ACHN (cell line): ENCODE data around the gene TMEM253.

Source experiments
- DNase-seq: peaks from one replicate; pipeline ENCODE4 v3.0.0-alpha.2; 2015
- in situ Hi-C: cut with HindIII; loops from 2 replicates; pipeline ENCODE4 v1.10.0; 2017; ENCODE audit warnings: low sequenced_read_pairs, low pct_ligation_motif_present, low pct_unique_long_range_greater_than_20kb

TMEM253 gene

DNA sequence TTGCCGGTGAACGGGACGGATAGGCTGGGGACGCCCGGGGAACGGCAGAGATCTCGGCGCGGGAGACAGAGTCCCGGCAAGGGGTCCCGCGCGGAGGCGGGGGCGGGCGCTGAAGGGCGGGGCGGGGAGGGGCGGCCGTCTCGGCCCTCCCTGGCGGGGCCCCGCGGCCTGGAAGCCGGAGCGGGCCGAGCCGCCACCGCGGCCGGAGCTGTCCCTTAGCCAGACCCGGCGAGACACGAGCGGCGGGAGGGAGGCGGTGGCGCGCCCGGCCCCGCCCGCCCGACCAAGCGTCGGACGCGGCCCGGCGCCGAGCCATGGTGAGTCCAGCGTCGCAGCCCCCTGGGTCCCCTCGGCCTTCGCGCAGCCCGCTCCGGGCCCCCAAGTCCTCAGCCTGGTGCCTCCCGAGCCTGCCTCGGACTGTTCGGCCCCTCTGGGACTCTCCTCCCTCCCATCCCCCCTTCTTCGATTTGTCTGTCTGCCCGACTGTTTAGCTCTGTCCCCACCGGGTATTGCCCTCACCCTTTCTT, 30.7 kb upstream of the TMEM253 start, which contains the start of gene ARHGEF40:
Gene ARHGEF40 (plus strand): TSS at position 222 of the 527 bp plus-strand sequence. CDS start 93 bp downstream, at position 315.
- in situ Hi-C loops, result no loop called here
- peak; percentile 35 for DNase-seq

DNA sequence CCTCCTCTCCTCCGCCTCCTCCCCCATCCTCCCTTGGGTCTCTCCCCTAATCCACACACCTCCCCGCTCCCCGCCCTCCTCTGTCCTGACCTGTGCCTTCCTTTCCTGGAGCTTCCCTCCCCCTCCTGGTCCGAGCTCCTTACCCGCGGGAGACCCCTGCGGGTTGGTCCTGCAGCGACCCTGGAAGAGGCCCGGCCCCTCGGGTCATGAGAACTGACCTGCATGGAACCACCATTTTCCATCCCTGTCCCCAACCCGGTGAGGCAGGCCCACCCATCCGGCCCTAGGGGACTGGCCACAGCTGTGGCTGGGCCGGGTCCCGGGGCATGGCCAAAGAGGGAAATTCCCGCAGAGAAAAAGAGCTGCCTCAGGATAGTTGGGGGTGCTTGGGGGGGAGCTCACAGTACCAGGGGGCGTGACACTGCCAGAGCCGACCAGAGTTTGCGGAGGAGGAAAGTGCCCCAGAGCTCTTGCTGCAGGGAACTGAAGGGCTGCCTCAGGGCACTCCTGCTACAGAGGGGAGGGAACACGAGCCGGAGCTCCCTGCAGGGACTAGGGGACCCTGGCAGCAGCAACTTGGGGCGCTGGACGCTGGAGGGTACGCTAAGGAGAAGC, 30.1 kb upstream of the TMEM253 start:
- in situ Hi-C loops, result no loop called here
- peak; percentile 37 for DNase-seq

DNA sequence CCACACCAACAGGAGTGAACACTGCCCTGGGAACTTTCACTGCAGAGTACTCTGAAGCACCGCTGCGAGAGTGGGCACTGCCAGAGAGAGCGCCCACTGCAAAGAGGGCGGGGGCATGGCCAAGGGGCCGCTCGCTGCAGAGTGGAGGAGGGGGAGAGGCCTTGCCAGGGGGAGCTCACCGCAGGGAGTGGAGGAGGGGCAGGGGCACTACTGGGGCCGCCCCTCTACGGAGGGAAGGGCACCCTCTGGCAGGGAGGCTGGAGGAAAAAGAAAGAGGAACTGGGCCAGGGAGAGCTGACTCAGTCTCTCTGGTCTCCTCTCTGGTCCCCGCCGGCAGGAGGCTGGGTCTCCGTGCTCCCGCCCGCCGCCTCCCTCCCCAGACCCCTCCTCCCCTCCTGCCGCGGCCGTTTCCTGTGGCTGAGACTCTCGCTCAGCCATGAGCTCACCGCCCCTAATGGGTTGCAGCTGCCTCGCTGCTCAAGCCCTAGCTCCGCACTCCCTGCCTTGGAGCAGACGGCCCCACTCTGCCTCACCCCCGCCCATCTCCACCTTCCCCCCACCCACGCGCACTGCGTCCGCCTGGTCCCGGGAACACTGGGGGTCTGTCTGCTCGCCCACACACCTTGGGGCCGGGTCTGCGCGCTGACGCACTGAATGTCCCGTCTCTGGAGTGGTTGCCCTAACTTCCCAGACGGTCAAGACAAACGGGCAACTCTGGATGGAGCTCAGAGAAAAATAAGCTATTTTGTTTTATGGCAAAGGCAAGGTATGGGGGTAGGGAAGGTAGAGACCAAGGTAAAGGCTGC, 29.4 kb upstream of the TMEM253 start:
- peak; percentile 85 for DNase-seq
- in situ Hi-C loops, result no loop called here

DNA sequence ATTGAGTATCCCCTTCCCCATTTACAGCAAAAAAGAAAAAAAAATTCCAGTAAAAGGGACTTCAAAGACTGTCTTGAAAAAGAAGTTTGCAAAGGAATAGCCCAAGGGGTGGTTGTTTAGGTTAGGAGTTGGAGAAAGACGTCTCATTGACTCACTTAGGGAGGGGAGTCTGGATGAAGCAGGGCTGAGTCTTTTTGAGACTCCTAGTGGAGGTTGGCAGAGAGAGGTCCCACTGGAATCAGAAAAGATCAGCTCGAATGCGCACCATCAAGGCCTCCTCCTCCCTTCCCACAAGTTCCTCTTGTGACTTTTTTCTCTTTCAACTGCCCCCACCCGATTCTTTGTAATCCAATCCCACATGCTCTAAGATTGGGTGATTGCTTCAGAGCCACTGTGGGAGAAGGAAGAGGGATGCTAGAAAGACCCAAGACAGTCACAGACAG, 28.8 kb upstream of the TMEM253 start:
- in situ Hi-C loops, result no loop called here
- no peak for DNase-seq

DNA sequence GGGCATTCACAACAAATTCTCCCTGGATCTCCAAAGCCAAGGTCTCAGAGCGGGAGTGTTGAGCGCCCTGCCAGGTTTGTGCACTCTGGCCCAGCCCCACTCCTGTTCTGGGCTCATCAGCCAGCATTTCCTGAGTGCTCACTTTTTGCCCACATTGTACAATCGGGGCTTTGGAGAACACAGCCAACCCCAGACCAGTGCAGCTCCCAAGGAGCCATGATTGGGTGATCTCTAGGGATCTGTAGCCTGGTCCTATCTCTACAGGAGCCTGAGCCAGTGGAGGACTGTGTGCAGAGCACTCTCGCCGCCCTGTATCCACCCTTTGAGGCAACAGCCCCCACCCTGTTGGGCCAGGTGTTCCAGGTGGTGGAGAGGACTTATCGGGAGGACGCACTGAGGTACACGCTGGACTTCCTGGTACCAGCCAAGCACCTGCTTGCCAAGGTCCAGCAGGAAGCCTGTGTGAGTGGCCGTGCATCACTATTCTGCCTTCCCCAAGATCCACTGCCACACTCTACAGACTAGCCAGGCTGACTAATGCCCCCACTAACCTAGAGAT, 28.0 kb upstream of the TMEM253 start:
- in situ Hi-C loops, result no loop called here
- no peak for DNase-seq

DNA sequence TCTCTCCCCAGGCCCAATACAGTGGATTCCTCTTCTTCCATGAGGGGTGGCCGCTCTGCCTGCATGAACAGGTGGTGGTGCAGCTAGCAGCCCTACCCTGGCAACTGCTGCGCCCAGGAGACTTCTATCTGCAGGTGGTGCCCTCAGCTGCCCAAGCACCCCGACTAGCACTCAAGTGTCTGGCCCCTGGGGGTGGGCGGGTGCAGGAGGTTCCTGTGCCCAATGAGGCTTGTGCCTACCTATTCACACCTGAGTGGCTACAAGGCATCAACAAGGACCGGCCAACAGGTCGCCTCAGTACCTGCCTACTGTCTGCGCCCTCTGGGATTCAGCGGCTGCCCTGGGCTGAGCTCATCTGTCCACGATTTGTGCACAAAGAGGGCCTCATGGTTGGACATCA, 26.9 kb upstream of the TMEM253 start:
- no peak for DNase-seq
- in situ Hi-C loops, result no loop called here

DNA sequence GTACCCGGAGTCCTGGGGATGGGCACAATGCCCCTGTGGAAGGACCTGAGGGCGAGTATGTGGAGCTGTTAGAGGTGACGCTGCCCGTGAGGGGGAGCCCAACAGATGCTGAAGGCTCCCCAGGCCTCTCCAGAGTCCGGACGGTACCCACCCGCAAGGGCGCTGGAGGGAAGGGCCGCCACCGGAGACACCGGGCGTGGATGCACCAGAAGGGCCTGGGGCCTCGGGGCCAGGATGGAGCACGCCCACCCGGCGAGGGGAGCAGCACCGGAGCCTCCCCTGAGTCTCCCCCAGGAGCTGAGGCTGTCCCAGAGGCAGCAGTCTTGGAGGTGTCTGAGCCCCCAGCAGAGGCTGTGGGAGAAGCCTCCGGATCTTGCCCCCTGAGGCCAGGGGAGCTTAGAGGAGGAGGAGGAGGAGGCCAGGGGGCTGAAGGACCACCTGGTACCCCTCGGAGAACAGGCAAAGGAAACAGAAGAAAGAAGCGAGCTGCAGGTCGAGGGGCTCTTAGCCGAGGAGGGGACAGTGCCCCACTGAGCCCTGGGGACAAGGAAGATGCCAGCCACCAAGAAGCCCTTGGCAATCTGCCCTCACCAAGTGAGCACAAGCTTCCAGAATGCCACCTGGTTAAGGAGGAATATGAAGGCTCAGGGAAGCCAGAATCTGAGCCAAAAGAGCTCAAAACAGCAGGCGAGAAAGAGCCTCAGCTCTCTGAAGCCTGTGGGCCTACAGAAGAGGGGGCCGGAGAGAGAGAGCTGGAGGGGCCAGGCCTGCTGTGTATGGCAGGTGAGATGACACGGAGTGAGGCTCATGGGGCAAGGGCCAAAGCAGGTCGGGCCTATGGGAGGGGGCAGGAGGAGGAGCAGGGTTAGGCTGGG, 26.2 kb upstream of the TMEM253 start:
- no peak for DNase-seq
- in situ Hi-C loops, result no loop called here

DNA sequence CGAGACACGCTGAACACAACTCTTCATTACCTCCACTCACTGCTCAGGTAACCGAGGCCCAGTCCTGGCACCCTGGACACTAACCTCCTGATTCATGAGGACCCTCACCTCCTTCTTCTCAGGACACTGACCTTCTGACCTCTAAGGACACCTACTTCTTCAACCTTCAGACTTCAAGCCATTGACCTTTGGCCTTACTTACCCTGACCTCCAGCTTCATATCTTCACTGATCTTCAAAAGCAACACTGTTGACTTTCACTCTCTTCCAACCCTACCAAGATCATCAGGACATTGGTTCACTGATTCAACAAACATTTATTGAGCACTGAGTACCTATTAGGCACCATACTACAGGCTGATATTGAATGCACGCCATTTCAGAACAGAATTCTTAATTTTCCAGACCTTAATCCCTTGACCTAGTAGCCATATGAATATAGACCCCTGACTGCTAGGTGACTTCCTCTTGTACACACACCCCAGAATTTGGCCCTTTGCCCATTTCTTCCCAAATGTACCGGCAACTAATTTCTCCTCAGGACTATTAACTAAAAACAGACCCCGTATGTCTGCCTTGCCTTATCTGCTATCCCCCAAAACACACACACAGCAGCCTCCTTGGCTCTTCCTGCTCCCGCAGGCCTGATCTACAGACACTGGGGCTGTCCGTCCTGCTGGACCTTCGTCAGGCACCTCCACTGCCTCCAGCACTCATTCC, 25.0 kb upstream of the TMEM253 start:
- in situ Hi-C loops, result no loop called here
- DNase-seq, result no peak

DNA sequence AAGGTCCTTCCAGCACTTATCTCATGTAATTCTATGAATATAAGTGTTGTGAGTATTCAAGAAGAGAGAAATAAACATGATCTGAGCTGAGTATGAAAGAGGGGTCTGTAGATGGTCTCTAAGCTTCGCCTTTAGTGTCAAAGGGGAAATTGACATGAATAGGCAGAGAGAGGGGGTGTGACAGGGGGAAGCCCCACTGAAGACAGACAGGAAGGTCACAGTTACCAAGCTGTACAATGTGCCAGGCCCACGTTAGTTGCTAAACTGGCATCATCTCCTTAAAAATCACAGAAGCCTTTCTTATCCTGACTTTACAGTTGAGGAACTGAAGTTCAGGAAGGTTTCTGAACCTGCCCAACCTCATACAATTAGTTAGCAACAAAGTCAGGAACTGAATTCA, 23.2 kb upstream of the TMEM253 start:
- no peak for DNase-seq
- in situ Hi-C loops, result no loop called here

DNA sequence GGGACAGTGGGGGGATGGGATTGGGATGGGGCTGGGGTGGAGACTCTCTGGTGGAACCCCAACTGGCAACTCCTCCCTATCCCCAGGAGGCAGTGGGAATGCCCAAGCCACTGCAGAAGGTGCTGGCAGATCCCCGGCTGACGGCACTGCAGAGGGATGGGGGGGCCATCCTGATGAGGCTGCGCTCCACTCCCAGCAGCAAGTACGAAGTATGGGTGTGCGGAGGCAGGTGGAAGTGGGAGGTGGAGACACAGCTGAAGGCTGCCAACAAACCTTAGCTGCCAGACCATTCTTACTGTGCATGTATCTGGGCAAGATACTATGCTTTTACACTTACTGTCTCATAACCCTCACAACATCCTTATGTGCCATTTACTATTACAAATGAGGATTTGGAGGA, 22.6 kb upstream of the TMEM253 start:
- no peak for DNase-seq
- in situ Hi-C loops, result no loop called here

DNA sequence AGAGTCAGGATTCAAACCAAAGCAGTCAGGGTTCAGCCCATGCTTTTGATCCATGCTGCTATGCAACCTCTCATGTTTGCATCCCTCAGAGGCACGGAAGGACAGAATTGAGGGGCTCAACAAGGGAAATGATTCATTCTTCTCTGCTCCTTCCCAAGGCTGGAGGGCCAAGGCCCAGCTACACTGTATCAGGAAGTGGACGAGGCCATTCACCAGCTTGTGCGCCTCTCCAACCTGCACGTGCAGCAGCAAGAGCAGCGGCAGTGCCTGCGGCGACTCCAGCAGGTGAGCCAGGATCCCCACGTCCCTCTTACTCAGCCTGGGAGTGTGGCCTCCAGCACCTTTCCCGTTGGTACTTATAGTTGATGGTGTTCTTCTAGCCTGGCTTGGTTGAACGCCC, 22.1 kb upstream of the TMEM253 start:
- in situ Hi-C loops, result no loop called here
- no peak for DNase-seq

DNA sequence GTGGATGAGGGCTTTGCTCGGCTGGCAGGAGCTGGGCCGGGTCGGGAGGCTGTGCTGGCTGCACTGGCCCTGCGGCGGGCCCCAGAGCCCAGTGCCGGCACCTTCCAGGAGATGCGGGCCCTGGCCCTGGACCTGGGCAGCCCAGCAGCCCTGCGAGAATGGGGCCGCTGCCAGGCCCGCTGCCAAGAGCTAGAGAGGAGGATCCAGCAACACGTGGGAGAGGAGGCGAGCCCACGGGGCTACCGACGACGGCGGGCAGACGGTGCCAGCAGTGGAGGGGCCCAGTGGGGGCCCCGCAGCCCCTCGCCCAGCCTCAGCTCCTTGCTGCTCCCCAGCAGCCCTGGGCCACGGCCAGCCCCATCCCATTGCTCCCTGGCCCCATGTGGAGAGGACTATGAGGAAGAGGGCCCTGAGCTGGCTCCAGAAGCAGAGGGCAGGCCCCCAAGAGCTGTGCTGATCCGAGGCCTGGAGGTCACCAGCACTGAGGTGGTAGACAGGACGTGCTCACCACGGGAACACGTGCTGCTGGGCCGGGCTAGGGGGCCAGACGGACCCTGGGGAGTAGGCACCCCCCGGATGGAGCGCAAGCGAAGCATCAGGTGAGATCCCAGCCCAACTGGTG, 19.2 kb upstream of the TMEM253 start:
- in situ Hi-C loops, result no loop called here
- no peak for DNase-seq

DNA sequence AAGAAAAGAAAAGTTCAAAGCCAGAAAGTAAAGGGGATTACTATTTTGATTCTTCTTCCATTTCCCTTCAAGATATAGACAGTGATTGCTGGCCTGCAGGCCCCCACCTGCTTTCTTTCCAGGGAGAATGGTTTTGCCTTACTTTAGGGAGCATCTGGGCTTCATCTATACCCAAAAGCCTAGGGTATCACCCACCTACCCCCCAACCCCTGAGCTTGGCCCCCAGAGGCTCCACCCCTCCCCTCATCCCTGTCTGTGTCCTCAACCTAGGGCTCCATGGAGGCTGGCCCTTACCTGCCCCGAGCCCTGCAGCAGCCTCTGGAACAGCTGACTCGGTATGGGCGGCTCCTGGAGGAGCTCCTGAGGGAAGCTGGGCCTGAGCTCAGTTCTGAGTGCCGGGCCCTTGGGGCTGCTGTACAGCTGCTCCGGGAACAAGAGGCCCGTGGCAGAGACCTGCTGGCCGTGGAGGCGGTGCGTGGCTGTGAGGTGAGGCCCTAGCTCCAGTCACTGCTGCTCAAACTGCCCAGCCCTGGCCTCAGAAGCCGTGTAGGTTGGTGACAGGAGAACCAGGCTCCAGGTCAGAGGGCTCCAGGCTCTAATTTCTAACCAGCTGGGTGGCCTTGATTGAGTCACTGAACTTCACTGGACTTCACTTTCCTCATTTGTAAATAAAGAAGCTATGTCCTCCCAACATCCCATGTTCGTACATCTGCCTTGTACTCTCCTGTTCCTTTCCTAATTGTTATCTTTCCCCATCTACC, 17.1 kb upstream of the TMEM253 start:
- in situ Hi-C loops, result no loop called here
- DNase-seq, result no peak

DNA sequence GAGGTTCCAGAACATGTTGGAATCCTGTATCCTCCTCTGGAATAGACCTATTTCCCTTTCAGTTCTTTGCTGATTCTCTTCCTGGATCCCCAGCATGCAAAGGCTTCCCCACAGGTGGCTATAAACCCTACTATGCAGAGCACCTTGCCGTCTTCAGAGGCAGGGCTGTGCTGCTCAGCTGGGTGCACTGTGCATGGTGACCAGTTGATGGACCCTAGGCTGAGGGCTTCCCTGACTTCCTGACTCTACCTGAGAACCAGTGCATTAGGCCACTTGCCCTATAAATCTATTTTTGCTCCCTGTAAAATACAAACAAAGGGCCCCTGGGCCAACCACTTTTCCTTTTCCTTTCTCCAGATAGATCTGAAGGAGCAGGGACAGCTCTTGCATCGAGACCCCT, 16.5 kb upstream of the TMEM253 start:
- in situ Hi-C loops, result no loop called here
- no peak for DNase-seq

DNA sequence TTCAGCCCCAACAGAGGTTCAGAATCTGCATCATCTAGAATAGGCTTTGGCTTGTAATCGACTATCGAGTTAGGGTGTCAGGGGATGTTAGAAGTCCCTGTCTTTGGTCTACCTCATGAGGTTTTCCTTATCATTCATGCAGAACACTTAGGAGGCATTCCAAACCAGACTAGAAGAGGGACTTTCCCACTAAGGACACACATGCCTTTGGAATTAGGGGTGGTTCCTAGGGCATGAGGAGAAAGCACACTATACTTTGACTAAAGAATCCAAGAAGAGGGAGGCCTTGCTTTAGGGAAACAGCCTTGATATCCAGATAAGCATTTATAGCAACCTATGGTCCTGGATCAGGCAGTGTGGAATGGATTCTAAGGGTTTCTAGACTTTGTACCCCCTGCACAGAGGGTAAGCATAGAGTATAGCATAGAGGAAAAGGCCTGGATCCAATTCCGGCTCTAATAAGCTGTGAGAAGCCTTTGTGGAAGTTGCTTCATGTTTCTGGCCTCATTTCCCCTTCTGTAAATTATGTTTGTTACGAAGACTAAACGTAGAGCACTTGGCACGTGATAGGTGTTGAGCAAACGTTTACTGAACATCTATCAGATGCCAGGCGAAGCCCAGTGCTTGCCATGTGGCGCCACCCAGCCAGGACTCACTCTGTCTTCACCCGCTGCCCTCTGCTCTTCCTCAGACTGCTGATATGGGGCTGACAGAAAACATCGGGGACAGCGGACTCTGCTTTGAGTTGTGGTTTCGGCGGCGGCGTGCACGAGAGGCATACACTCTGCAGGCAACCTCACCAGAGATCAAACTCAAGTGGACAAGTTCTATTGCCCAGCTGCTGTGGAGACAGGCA, 15.6 kb upstream of the TMEM253 start:
- peak; percentile 86 for DNase-seq
- in situ Hi-C loops, result no loop called here

DNA sequence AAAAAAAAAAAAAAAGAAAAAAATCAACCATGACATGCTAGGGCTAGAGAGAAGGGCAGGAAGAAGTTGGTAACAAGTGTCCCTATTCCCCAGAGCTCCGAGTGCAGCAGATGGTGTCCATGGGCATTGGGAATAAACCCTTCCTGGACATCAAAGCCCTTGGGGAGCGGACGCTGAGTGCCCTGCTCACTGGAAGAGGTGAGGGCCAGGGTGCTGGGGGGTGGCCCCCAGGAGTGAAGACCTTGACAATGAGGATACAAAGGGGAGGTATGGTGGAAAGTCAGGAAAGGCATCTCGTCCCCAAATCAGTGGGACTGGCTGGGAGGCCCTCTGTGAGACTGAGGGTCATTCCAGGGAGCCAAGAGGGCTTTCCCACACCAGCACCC, 14.0 kb upstream of the TMEM253 start:
- in situ Hi-C loops, result no loop called here

More for the DNA sequence above, 14.0 kb upstream of the TMEM253 start:
- DNase-seq, result no peak
